PC-9 (cell line): ENCODE measurements around the gene RAB11FIP5. TPM values are rescaled to one million over a fixed set of nuclear protein-coding genes. Genes with fewer than 3 reads are reported as not detected.

Experiments
- BruUV-seq: library from RNA; stranded (reverse); fragments of 400-500 nt; replicated peaks from 2 replicates; lab custom pipeline; 2021; lab: Mats Ljungman, UMichigan
- CTCF ChIA-PET: fragments of 300-600 bp; sonication (Branson Sonifier 250); formaldehyde crosslinking; loops from one replicate; lab custom pipeline; 2022; ENCODE audit warnings: antibody characterized with exemption; lab: Charles Lee
- POLR2A ChIA-PET: fragments of 300-600 bp; sonication (Branson Sonifier 250); formaldehyde crosslinking; loops from one replicate; lab custom pipeline; 2022; ENCODE audit warnings: antibody characterized with exemption; ENCODE audit not compliant: unreplicated experiment; lab: Charles Lee
- DNase-seq, 2 experiments: peaks; one replicate each; pipeline versions ENCODE4 v3.0.0 to v3.0.0-alpha.2; 2015 to 2022; ENCODE audit warnings: mixed read lengths in 1 of 2
- H2AFZ ChIP-seq: fragments of 200-600 bp; sonication (generic); 2 replicates; pipeline ENCODE4 v1.8.1; 2017; ENCODE audit warnings: antibody characterized with exemption
- H3F3A ChIP-seq: fragments of 200-600 bp; sonication (generic); 2 replicates; pipeline ENCODE4 v1.8.1; 2017; ENCODE audit warnings: antibody characterized with exemption, mild to moderate bottlenecking, low read depth; ENCODE audit not compliant: insufficient read depth
- H3K27ac ChIP-seq: fragments of 200-600 bp; sonication (generic); 2 replicates; pipeline ENCODE4 v1.6.1; 2016; ENCODE audit warnings: mixed run types
- H3K27me3 ChIP-seq: fragments of 200-600 bp; sonication (generic); 2 replicates; pipeline ENCODE4 v1.6.1; 2016; ENCODE audit warnings: low read depth, mixed run types; ENCODE audit not compliant: insufficient read depth
- H3K36me3 ChIP-seq: fragments of 200-600 bp; sonication (generic); 2 replicates; pipeline ENCODE4 v1.6.1; 2016; ENCODE audit warnings: low read depth, mixed run types
- H3K4me1 ChIP-seq: fragments of 200-600 bp; sonication (generic); replicated peaks from 2 replicates; pipeline ENCODE4 v1.6.1; 2016; ENCODE audit warnings: mixed run types; ENCODE audit not compliant: insufficient read depth
- H3K4me2 ChIP-seq: fragments of 200-600 bp; sonication (generic); 2 replicates; pipeline ENCODE4 v1.6.1; 2017; ENCODE audit warnings: mixed run types
- H3K4me3 ChIP-seq: fragments of 200-600 bp; sonication (generic); 2 replicates; pipeline ENCODE4 v1.6.1; 2016; ENCODE audit warnings: mixed run types
- H3K79me2 ChIP-seq: fragments of 200-600 bp; sonication (generic); 2 replicates; pipeline ENCODE4 v1.6.1; 2017; ENCODE audit warnings: low read depth, mixed run types
- H3K9me2 ChIP-seq: fragments of 200-600 bp; sonication (generic); 2 replicates; pipeline ENCODE4 v1.8.1; 2017; ENCODE audit warnings: mild to moderate bottlenecking; ENCODE audit not compliant: insufficient read depth
- H3K9me3 ChIP-seq: fragments of 200-600 bp; sonication (generic); 2 replicates; pipeline ENCODE4 v1.8.1; 2016; ENCODE audit warnings: low read depth; ENCODE audit not compliant: insufficient read depth
- H4K20me1 ChIP-seq: fragments of 200-600 bp; sonication (generic); 2 replicates; pipeline ENCODE4 v1.8.1; 2017; ENCODE audit not compliant: insufficient read depth
- CTCF ChIP-seq: fragments of 200-600 bp; sonication (generic); conservative IDR thresholded peaks from 2 replicates; pipeline ENCODE4 v1.6.1; 2017; ENCODE audit warnings: mixed run types, antibody characterized with exemption, mild to moderate bottlenecking, moderate library complexity
- EZH2 ChIP-seq: fragments of 200-600 bp; sonication (generic); IDR thresholded peaks from 2 replicates; pipeline ENCODE4 v1.8.0; 2017; ENCODE audit warnings: antibody characterized with exemption, low read depth
- intact Hi-C: fragments of 100-400 bp; cut with micrococcal nuclease; formaldehyde crosslinking; loops from one replicate; pipeline ENCODE4 v1.10.0; 2022; ENCODE audit not compliant: unreplicated experiment
- total RNA-seq: library from RNA; stranded (reverse); gene quantifications from 2 replicates; pipeline ENCODE4 v1.2.3, GENCODE V29; 2021

The RAB11FIP5 gene
- total RNA-seq, 1 experiment from 2014 or later, result 25.0 TPM

DNA sequence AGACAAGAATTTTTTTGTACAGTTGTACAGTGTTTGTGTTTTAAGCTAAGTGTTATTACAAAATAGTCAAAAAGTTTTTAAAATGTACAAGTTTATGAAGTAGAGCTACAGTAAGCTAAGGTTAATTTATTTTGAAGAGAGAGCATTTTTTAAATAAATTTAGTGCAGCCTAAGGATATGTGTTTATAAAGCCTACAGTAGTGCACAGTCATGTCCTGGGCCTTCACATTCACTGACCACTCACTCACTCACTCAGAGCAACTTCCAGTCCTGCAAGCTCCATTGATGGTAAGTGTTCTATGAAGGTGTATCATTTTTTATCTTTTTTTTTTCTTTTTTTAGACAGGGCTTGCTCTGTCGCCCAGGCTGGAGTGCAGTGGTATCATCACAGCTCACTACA lies 85.4 kb downstream of the RAB11FIP5 start:
- H3K9me2 ChIP-seq, result no peaks in the 10 kb centered on the region
- TF ChIP-seq CTCF (no peak), EZH2 (no peak)
- H3K79me2 ChIP-seq, result no peaks in the 10 kb centered on the region
- H3K27me3 ChIP-seq, result no peaks in the 10 kb centered on the region
- no peak overlapping the region for H3K27ac ChIP-seq
- H3K4me2 ChIP-seq, result no peak overlapping the region
- ChIA-PET CTCF (no interaction called here), POLR2A (interaction anchor here (0.6 kb wide), 1 partner anchor 35 kb away, joined by 4 read pairs; no protein-coding TSS in a partner anchor)
- H3K9me3 ChIP-seq, result no peaks in the 10 kb centered on the region
- intact Hi-C loops, result no loop called here
- DNase-seq, result no peak
- H4K20me1 ChIP-seq, result no peaks in the 10 kb centered on the region
- H3K36me3 ChIP-seq, result no peaks in the 10 kb centered on the region
- H2AFZ ChIP-seq, result no peak overlapping the region
- H3F3A ChIP-seq, result 0 out of 2 replicates have a peak, but pooled peaks cover 6% of the 10 kb centered on the region
- peaks cover 9% of the 10 kb centered on the region; the same call in 1 of the 2 replicates for H3K4me1 ChIP-seq
- no TSS peak for BruUV-seq
- H3K4me3 ChIP-seq, result no peak overlapping the region

- TF ChIP-seq EZH2 (no peak), CTCF (no peak)
- Histone ChIP-seq H2AFZ (no peak overlapping the region), H3K27me3 (no peaks in the 10 kb centered on the region), H3K4me3 (no peak overlapping the region), H3K79me2 (no peaks in the 10 kb centered on the region), H3K4me1 (no peaks in the 10 kb centered on the region), H3K9me2 (no peaks in the 10 kb centered on the region), H3K27ac (no peak overlapping the region), H3K4me2 (no peak overlapping the region), H4K20me1 (no peaks in the 10 kb centered on the region), H3K36me3 (no peaks in the 10 kb centered on the region), H3F3A (no peaks in the 10 kb centered on the region), H3K9me3 (no peaks in the 10 kb centered on the region)
- POLR2A ChIA-PET, result no interaction called here
- no TSS peak for BruUV-seq
- intact Hi-C loops, result no loop called here
- no peak for DNase-seq
- CTCF ChIA-PET, result no interaction called here
Measured at GRCh38 chr2:73023497-73023896, 89.3 kb downstream of the RAB11FIP5 start.

Other genes starting within 250 kb of the RAB11FIP5 start
- gene SPR, start 225.5 kb downstream of the RAB11FIP5 start, total RNA-seq, result 33.6 and 53.1 TPM in 2 replicates
- not detected in 2 replicates for gene EMX1, start 195.4 kb downstream of the RAB11FIP5 start, total RNA-seq
- 12.5 and 15.2 TPM in 2 replicates for gene SFXN5, start 41.2 kb downstream of the RAB11FIP5 start, total RNA-seq
- not detected in 2 replicates for gene NOTO, start 89.6 kb upstream of the RAB11FIP5 start, total RNA-seq
- 28.3 and 32.0 TPM in 2 replicates for gene SMYD5, start 101.3 kb upstream of the RAB11FIP5 start, total RNA-seq
- 8.9 and 9.4 TPM in 2 replicates for gene PRADC1, start 120.3 kb upstream of the RAB11FIP5 start, total RNA-seq
- gene CCT7, start 121.4 kb upstream of the RAB11FIP5 start, total RNA-seq, result 295 and 319 TPM in 2 replicates
- 16.4 and 25.8 TPM in 2 replicates for gene FBXO41, start 171.5 kb upstream of the RAB11FIP5 start, total RNA-seq
- gene EGR4, start 180.6 kb upstream of the RAB11FIP5 start, total RNA-seq, result not detected in 2 replicates